Stimulated activated CD4-positive, alpha-beta T cell treated with anti-CD3 and anti-CD28 coated beads, Interleukin-2, amount 100 ng/mL, for 48 hours (primary cell): ENCODE results near the gene HSPA14.
"Not testable (repeated sequence)": the region's sequence is repeated elsewhere in the genome, so short reads cannot be mapped to it uniquely, and the experiment has no call there.

Experiments
- DNase-seq, 2 donors: peaks; one replicate each; pipeline ENCODE4 v3.0.0-alpha.2; 2020

Gene HSPA14

GRCh38 chr10:14837757-14838581, at the start of gene HSPA14, which contains the start of the genes CDNF and MSANTD7:
Gene HSPA14 (plus strand): TSS chr10:14838306. CDS start chr10:14838403, 97 bp downstream.
Gene CDNF (minus strand): TSS chr10:14838037. CDS start chr10:14837946, 91 bp downstream.
Gene MSANTD7 (plus strand): TSS chr10:14838306. CDS start chr10:14842285, 3,979 bp downstream.
- DNase-seq = peak; percentile 99

DNA sequence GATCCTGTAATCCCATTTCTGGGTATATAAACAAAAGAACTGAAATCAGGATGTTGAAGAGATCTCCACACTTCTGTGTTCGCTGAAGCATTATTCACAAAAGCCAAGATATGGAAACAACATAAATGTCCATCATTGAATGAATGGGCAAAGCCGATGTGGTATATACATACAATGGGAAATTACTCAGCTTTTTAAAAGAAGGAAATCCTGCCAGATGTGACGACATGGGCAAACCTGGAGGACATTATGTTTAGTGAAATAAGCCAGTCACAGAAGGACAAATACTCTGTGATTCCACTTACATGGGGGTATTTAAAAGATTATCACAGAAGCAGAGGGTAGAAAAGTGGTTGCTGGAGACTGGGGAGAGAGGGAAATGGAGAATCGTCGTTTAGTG, 39.5 kb upstream of the HSPA14 start:
- DNase-seq = no peak

GRCh38 chr10:14800397-14800796, 37.7 kb upstream of the HSPA14 start:
- DNase-seq = no peak

DNA sequence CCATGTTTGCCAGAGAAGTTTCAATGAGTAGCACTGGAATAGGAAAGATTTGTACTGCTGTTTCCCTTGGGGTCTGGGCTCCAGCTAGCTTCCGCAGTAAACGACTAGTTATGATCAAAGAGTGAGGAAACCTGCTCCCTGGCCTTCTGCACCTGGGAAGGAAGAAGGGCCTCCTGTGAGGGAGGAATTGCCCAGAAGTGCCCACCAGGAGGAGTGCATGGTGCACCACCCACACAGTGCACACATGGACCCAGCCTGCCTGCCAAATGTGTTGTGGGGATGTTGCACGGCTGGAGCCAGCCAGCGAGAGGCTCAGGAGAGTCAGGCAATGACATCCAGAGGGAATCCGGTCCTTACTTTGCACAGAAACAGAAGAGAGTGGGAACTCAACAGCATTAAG, 36.4 kb upstream of the HSPA14 start:
- DNase-seq = no peak

GRCh38 chr10:14803827-14804226, 34.3 kb upstream of the HSPA14 start:
- no peak for DNase-seq

GRCh38 chr10:14806318-14806717, 31.8 kb upstream of the HSPA14 start:
- no peak for DNase-seq

GRCh38 chr10:14810969-14811953, 26.8 kb upstream of the HSPA14 start:
- DNase-seq = no peak

DNA sequence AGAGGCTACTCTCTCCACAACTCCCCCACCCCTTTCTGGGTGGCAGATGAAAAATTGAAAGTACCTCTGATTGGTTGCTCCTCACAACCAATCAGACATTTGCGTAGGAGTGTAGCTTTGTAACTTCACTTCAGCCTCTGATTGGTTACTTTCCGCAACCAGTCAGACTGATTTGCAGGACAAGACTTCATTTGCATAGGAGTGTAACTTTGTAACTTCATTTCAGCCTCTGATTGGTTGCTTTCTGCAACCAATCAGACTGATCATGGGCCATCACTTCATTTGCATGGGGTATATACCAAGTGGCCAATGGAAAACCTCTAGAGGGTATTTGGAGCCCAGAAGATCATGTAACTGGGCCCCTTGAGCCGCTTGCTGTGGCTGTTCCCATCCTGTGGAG, 25.8 kb upstream of the HSPA14 start:
- DNase-seq = no peak

DNA sequence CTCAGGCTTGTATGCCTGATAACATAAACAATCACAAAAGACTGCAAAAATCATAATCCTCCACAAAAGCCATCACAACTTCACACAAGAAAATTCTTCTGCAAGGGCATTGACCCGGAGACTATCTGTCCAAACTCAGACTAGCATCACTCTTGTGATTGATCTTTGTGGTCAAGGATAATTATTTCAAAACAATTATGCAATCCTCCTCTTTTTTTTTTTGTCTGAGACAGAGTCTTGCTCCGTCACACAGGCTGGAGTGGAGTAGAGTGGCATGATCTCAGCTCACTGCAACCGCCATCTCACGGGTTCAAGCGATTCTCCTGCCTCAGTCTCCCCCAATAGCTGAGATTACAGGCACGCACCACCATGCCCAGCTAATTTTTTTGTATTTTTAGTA, 22.4 kb upstream of the HSPA14 start:
- DNase-seq = no peak

DNA sequence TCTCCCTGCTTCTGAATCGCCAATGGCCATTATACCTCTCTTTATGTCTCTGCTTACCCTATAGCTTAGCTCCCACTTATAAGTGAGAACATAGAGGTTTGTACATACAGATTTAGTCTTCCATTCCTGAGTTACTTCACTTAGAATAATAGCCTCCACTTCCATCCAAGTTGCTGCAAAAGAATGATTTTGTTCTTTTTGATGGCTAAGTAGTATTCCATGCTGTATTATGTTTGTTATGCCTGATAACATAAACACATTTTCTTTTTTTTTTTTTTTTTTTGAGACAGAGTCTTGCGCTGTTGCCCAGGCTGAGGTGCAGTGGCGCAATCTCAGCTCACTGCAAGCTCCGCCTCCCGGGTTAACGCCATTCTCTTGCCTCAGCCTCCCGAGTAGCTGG, 21.4 kb upstream of the HSPA14 start:
- DNase-seq = not testable (repeated sequence)

GRCh38 chr10:14820010-14820774, 17.9 kb upstream of the HSPA14 start:
- DNase-seq = no peak

DNA sequence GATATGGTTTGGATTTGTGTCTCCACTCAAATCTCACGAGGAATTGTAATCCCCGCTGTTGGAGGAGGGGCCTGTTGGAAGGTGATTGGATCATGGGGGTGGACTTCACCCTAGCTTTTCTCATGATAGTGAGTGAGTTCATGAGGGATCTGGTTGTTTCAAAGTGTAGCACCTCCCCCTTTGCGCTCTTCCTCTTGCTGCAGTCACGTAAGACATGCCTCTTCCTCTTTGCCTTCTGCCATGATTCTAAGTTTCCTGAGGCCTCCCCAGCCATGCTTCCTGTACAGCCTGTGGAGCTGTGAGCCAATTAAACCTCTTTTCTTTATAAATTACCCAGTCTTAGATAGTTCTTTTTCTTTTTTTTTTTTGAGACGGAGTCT, 17.3 kb upstream of the HSPA14 start:
- DNase-seq = no peak

DNA sequence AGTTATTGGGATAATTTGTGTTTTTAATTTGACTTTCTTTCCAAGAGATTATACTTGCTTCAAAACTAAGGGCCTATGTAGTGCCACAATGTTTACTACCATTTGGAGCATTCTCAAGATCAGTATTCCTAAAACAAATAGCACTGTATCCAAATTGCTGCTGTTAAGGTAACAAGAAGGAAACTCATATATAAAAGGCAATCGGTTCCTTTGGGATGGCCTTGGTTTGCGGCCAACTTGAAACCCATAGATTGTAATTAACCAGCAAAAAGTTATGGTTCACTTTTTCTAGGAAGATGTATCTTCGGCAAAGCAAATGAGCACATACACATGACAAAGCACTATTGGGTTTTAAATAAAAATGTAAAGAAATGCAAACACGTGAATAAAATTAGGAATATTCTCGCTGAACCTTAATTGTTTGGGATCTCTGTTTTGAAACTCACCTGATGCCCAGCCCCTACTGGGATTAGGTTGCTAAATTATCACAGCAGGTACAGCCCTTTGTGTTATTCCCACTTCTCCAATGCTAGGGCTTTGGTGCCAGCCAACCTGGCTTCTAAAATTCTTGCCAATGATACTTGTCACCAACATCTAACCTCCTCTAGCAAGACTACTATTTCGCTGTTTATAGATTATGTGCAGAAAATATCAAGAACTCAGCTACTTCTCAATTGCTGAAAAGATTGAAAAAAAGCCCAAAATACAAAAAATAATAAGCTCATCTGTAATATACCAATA, 16.3 kb upstream of the HSPA14 start:
- DNase-seq = no peak

DNA sequence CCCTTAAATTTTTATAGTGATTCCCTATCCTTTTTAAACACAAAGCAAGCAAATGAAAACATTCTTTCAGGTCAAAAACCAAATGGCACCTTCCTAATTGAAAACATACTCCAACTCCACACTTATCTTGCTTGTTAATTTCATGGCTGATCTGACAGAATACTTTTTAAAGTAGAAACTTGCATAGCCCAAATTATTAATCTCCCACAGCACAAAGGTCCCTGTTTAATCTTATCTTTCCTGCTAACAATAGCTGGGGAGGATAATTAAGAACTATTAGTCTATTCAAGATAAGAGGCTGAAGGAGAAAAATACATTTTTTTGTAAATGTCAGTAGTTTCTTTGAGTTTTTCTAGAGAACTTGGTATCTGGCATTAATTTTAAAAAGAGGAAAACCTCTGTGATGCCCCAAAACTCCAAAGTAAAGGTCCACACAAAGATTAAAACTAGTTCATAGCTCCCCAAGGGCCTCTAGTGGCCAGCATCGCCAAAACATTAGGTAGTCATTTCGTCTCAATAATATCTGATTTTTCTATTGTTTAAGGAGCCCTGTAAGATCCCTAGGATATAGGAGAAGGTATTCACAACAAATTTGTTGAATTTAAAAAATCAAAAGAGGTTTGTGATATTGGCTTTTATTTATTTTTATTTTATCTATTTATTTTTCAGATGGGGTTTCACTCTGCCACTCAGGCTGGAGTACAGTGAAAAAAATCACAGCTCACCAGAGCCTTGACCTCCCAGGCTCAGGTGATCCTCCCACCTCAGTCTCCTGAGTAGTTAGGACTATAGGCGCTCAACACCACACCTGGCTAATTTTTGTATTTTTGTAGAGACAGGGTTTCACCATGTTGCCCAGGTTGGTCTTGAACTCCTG, 15.0 kb upstream of the HSPA14 start:
- peak in 1 of 2 donors; percentile 16 for DNase-seq

GRCh38 chr10:14823966-14824365, 14.1 kb upstream of the HSPA14 start:
- DNase-seq = no peak

DNA sequence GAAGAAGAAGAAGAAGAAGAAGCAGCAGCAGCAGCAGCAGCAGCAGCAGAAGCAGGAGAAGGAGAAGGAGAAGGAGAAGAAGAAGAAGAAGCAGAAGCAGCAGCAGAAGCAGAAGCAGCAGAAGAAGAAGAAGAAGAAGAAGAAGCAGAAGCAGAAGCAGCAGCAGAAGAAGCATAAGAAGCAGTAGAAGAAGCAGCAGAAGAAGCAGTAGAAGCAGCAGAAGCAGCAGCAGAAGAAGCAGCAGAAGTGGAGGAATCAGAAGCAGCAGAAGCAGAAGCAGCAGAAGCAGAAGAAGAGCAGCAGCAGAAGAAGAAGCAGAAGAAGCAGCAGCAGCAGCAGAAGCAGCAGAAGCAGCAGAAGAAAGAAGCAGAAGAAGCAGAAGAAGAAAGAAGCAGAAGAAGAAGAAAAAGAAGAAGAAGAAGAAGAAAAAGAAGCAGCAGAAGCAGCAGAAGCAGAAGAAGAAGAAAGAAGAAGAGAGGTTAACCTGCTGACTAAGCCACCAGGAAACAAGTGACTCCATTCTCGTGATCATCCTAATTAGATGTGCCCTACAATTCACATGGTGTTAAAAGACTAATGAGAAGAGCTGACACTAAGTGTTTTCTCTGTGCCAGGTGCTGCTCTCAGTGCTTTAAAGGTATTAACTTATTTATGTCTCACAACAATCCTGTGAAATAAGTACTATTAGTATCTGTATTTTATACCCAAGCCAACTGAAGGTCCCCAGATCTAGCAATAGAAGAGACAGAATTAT, 11.9 kb upstream of the HSPA14 start:
- DNase-seq = no peak

DNA sequence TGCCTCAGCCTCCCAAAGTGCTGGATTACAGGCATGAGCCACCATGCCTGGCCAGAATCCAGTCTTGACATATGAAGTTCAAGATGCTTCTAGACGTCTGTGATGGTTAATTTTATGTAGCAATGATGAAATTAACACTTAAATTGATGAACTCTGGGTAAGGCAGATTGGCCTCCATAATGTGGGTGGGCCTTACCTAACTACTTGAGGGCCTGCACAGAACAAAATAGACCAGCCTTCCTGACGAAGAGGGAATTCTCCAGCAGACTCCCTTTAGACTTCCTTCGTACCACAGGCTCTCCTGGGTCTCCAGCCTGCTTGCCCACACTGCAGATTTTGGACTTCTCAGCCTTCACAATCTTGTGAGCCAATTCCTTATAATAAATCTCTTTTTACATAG, 5.0 kb upstream of the HSPA14 start:
- no peak for DNase-seq

- no peak for DNase-seq
Observed at GRCh38 chr10:14836208-14836607, 1.9 kb upstream of the HSPA14 start.

- no peak for DNase-seq
Observed at GRCh38 chr10:14837003-14837756, 926 bp upstream of the HSPA14 start.
